Mesenchymal stem cell (in vitro differentiated cells and primary cell): ENCODE data around the gene FXYD6.
A peak's percentile ranks its signal among the peaks of the same experiment; 100 is the strongest.

Source experiments
- DNase-seq: peaks from one replicate; pipeline ENCODE4 v3.0.0-alpha.2; 2013
- H2AFZ ChIP-seq: one replicate; pipeline ENCODE4 v1.6.1; 2013; ENCODE audit warnings: low read depth, mild to moderate bottlenecking, control low read depth, inconsistent platforms, low read length, moderate library complexity
- H2AK5ac ChIP-seq: 2 replicates; pipeline ENCODE4 v1.6.1; 2013; ENCODE audit warnings: low read length, moderate library complexity, mild to moderate bottlenecking, inconsistent platforms; ENCODE audit not compliant: severe bottlenecking
- H2BK120ac ChIP-seq: one replicate; pipeline ENCODE4 v1.6.1; 2013; ENCODE audit warnings: low read depth, mild to moderate bottlenecking, inconsistent platforms, low read length, moderate library complexity
- H2BK12ac ChIP-seq, 2 experiments: one replicate each; pipeline ENCODE4 v1.6.1; 2013; ENCODE audit warnings: inconsistent platforms in 2 of 2, low read length in 2 of 2, mild to moderate bottlenecking in 2 of 2, moderate library complexity in 2 of 2, control low read depth in 1 of 2
- H2BK15ac ChIP-seq: one replicate; pipeline ENCODE4 v1.6.1; 2013; ENCODE audit warnings: mild to moderate bottlenecking, low read depth, inconsistent platforms; ENCODE audit not compliant: poor library complexity, severe bottlenecking
- H2BK5ac ChIP-seq: 2 replicates; pipeline ENCODE4 v1.6.1; 2013; ENCODE audit warnings: low read depth, mild to moderate bottlenecking, low read length, control low read depth, inconsistent platforms; ENCODE audit not compliant: poor library complexity, severe bottlenecking
- H3K14ac ChIP-seq, 2 experiments: one replicate each; pipeline ENCODE4 v1.6.1; 2013; ENCODE audit warnings: inconsistent platforms in 2 of 2, low read length in 2 of 2, control low read depth in 1 of 2, mild to moderate bottlenecking in 1 of 2, moderate library complexity in 1 of 2
- H3K18ac ChIP-seq, 2 experiments: one replicate each; pipeline ENCODE4 v1.6.1; 2013; ENCODE audit warnings: inconsistent platforms in 2 of 2, low read length in 2 of 2, control low read depth in 1 of 2, low read depth in 1 of 2, mild to moderate bottlenecking in 1 of 2
- H3K23ac ChIP-seq, 2 experiments: one replicate each; pipeline ENCODE4 v1.6.1; 2013; ENCODE audit warnings: inconsistent platforms in 2 of 2, low read length in 2 of 2, mild to moderate bottlenecking in 2 of 2, moderate library complexity in 2 of 2, control low read depth in 1 of 2
- H3K27ac ChIP-seq: 2 replicates; pipeline ENCODE4 v1.5.1; 2013; ENCODE audit warnings: mild to moderate bottlenecking, moderate library complexity, low read length, control low read depth, inconsistent platforms; ENCODE audit not compliant: poor library complexity, severe bottlenecking
- H3K27me3 ChIP-seq, 2 experiments: 2 replicates each; pipeline versions ENCODE4 v1.6.1 to v1.7.0; 2013; ENCODE audit warnings: low read length in 2 of 2, mild to moderate bottlenecking in 2 of 2, moderate library complexity in 2 of 2, control low read depth in 1 of 2, inconsistent platforms in 1 of 2; ENCODE audit not compliant: control insufficient read depth in 1 of 2, insufficient read depth in 1 of 2
- H3K36me3 ChIP-seq, 2 experiments: 2 replicates each; pipeline versions ENCODE4 v1.6.1 to v1.7.0; 2013; ENCODE audit warnings: low read length in 2 of 2, control low read depth in 1 of 2, inconsistent platforms in 1 of 2, low read depth in 1 of 2, mild to moderate bottlenecking in 1 of 2; ENCODE audit not compliant: insufficient read depth in 2 of 2, control insufficient read depth in 1 of 2
- H3K4ac ChIP-seq, 2 experiments: one replicate each; pipeline ENCODE4 v1.6.1; 2013; ENCODE audit warnings: inconsistent platforms in 2 of 2, low read length in 2 of 2, mild to moderate bottlenecking in 2 of 2, moderate library complexity in 2 of 2, control low read depth in 1 of 2, low read depth in 1 of 2
- H3K4me1 ChIP-seq: 2 replicates; pipeline ENCODE4 v1.6.1; 2013; ENCODE audit warnings: low read depth, low read length, control low read depth; ENCODE audit not compliant: control insufficient read depth, insufficient read depth
- H3K4me2 ChIP-seq: 2 replicates; pipeline ENCODE4 v1.6.1; 2013; ENCODE audit warnings: low read length, mild to moderate bottlenecking, inconsistent platforms; ENCODE audit not compliant: poor library complexity, severe bottlenecking
- H3K4me3 ChIP-seq, 2 experiments: 2 replicates each; pipeline versions ENCODE4 v1.5.1 to v1.7.0; 2013; ENCODE audit warnings: low read length in 2 of 2, mild to moderate bottlenecking in 2 of 2, control low read depth in 1 of 2, low read depth in 1 of 2; ENCODE audit not compliant: insufficient read depth in 1 of 2
- H3K79me1 ChIP-seq: replicated peaks from 2 replicates; pipeline ENCODE4 v1.6.1; 2013; ENCODE audit warnings: mild to moderate bottlenecking, control low read depth, low read length, inconsistent platforms; ENCODE audit not compliant: poor library complexity, severe bottlenecking
- H3K9ac ChIP-seq: 2 replicates; pipeline ENCODE4 v1.7.0; 2013; ENCODE audit warnings: mild to moderate bottlenecking, low read length, moderate library complexity
- H3K9me3 ChIP-seq: 2 replicates; pipeline ENCODE4 v1.7.0; 2013; ENCODE audit warnings: mild to moderate bottlenecking, low read length; ENCODE audit not compliant: control insufficient read depth
- H4K8ac ChIP-seq: one replicate; pipeline ENCODE4 v1.6.1; 2013; ENCODE audit warnings: inconsistent platforms, mild to moderate bottlenecking, low read length, moderate library complexity
- H4K91ac ChIP-seq: one replicate; pipeline ENCODE4 v1.6.1; 2013; ENCODE audit warnings: mild to moderate bottlenecking, low read length, inconsistent platforms
- WGBS: methylation state at CpG from one replicate; pipeline ENCODE4 v1.1.7; 2013; ENCODE audit warnings: mixed read lengths; 5-methylcytosine and 5-hydroxymethylcytosine counted together

FXYD6 gene

DNA sequence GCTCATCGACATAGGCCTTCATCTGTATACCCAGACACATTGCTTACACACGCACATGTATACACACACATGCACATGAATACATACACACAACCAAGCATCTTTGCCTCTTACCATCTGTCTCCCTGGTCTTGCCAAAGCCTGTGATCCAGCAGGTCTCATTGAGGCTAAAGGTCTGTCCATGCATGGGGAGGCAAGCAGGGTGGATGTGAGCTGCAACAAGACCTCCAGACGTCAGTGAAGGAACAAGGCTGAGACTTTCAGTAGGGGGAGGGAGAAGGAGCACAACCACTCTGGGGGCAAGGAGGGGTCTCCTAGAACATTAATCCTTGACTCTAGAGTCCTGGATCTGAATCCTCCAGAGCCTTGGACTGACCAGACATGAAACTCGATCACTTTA is 29.1 kb upstream of the FXYD6 start:
- H3K4ac ChIP-seq = peak overlapping the region in 1 of 2 experiments; percentile 34
- no peak overlapping the region for H2AFZ ChIP-seq
- peak overlapping the region; percentile 1 for H2AK5ac ChIP-seq
- H3K27ac ChIP-seq = no peak overlapping the region
- no peak overlapping the region for H3K14ac ChIP-seq
- no peak overlapping the region for H3K9ac ChIP-seq
- H4K8ac ChIP-seq = no peak overlapping the region
- H3K18ac ChIP-seq = peak overlapping the region; percentile 4 to 24
- H3K27me3 ChIP-seq = peaks cover 0 to 3% of the 10 kb centered on the region in 2 experiments
- no peak overlapping the region for H3K4me3 ChIP-seq
- H3K4me2 ChIP-seq = no peak overlapping the region
- peak overlapping the region; percentile 33 to 71 for H2BK12ac ChIP-seq
- no peaks in the 10 kb centered on the region for H3K9me3 ChIP-seq
- H2BK120ac ChIP-seq = no peak overlapping the region
- peaks cover 17% of the 10 kb centered on the region for H3K4me1 ChIP-seq
- no peak for DNase-seq
- no peaks in the 10 kb centered on the region for H3K79me1 ChIP-seq
- 89% methylated on average over 4 of the region's 4 CpGs for WGBS
- no peak overlapping the region for H3K23ac ChIP-seq
- H2BK5ac ChIP-seq = no peak overlapping the region
- no peak overlapping the region for H2BK15ac ChIP-seq
- no peaks in the 10 kb centered on the region for H3K36me3 ChIP-seq
- H4K91ac ChIP-seq = peak overlapping the region; percentile 3

DNA sequence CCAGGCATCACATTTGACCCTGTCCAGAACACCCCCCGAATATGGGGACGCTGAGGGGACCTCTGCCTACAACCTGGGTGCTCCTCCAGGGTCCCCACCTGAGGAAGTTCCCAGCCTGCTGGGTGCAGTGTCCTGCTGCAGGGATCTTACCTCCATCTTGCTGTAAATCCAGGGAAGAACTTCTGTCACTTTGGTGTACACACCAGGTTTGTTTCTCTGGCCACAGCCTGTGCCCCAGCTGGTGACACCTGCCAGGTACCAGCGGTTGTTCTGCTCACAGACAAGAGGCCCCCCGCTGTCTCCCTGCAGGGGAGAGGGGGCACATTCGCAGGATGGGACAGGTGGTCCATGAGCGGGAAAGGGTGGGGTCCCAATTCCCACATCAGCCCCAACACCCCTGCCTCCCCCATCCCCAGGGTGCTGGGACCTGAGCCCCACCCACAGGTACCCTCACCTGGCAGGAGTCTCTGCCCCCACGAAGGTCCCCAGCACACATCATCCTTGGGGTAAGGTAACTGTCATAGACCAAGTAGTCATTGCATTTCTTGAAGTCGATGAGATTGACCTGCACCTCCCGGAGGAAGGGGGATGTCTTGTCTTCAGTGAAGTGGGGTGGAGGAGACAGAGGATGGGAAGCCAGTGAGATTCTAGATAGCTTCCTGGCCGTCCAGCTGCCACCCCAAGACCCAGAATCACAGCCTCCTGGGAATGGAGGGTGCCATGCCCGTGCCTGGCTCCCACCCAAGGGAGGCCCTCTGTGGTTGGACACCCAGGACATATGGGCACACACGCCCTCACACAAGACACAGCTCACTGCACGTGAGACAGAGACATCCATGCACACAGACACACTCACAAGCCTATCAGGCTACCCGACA is 27.3 kb upstream of the FXYD6 start:
- Histone ChIP-seq H2BK12ac (peak overlapping the region; percentile 31 to 97), H3K4me1 (peaks cover 16% of the 10 kb centered on the region), H3K4me3 (no peak overlapping the region), H3K27ac (no peak overlapping the region), H3K9ac (no peak overlapping the region), H4K91ac (peak overlapping the region; percentile 67), H3K9me3 (no peaks in the 10 kb centered on the region), H3K18ac (peak overlapping the region in 1 of 2 experiments; percentile 75), H3K27me3 (peaks cover 6 to 7% of the 10 kb centered on the region in 2 experiments), H3K4me2 (no peak overlapping the region), H3K79me1 (no peaks in the 10 kb centered on the region), H3K23ac (no peak overlapping the region), H2AFZ (no peak overlapping the region), H2BK5ac (no peak overlapping the region), H2BK15ac (peak overlapping the region; percentile 44), H3K4ac (peak overlapping the region in 1 of 2 experiments; percentile 11), H3K36me3 (no peaks in the 10 kb centered on the region), H4K8ac (no peak overlapping the region), H2BK120ac (no peak overlapping the region), H3K14ac (peak overlapping the region in 1 of 2 experiments; percentile 30), H2AK5ac (peak overlapping the region; percentile 35)
- no peak for DNase-seq
- 87% methylated on average over 11 of the region's 14 CpGs for WGBS

- Histone ChIP-seq H2BK120ac (no peak overlapping the region), H3K79me1 (no peaks in the 10 kb centered on the region), H3K23ac (no peak overlapping the region), H3K9ac (no peak overlapping the region), H3K4me1 (peaks cover 13% of the 10 kb centered on the region), H2BK15ac (no peak overlapping the region), H4K8ac (no peak overlapping the region), H2BK5ac (no peak overlapping the region), H3K4me3 (no peak overlapping the region), H3K36me3 (no peaks in the 10 kb centered on the region), H3K14ac (no peak overlapping the region), H2AFZ (no peak overlapping the region), H3K18ac (no peak overlapping the region), H3K9me3 (no peaks in the 10 kb centered on the region), H3K4ac (no peak overlapping the region), H3K27ac (no peak overlapping the region), H3K4me2 (no peak overlapping the region), H4K91ac (no peak overlapping the region), H2BK12ac (no peak overlapping the region), H2AK5ac (no peak overlapping the region), H3K27me3 (peaks cover 10 to 17% of the 10 kb centered on the region in 2 experiments)
- WGBS = 93% methylated on average over 12 of the region's 13 CpGs
- no peak for DNase-seq
These were observed 25.8 kb upstream of the FXYD6 start for GRCh38 chr11:117902001-117902845.

- Histone ChIP-seq H3K36me3 (no peaks in the 10 kb centered on the region), H3K23ac (no peak overlapping the region), H3K27me3 (peaks cover 16 to 17% of the 10 kb centered on the region in 2 experiments), H4K91ac (no peak overlapping the region), H3K14ac (no peak overlapping the region), H2BK5ac (no peak overlapping the region), H3K4me3 (no peak overlapping the region), H4K8ac (no peak overlapping the region), H2AK5ac (no peak overlapping the region), H2BK120ac (no peak overlapping the region), H3K4me1 (peaks cover 9% of the 10 kb centered on the region), H3K4me2 (no peak overlapping the region), H3K27ac (no peak overlapping the region), H2BK12ac (no peak overlapping the region), H3K79me1 (no peaks in the 10 kb centered on the region), H3K4ac (no peak overlapping the region), H3K9me3 (no peaks in the 10 kb centered on the region), H2AFZ (no peak overlapping the region), H3K9ac (no peak overlapping the region), H2BK15ac (no peak overlapping the region), H3K18ac (no peak overlapping the region)
- DNase-seq = no peak
- 95% methylated on average over 8 of the region's 9 CpGs for WGBS
These were observed 25.1 kb upstream of the FXYD6 start for GRCh38 chr11:117901601-117902000.
